Measurements from ENCODE around the gene CSPG4.

DNA sequence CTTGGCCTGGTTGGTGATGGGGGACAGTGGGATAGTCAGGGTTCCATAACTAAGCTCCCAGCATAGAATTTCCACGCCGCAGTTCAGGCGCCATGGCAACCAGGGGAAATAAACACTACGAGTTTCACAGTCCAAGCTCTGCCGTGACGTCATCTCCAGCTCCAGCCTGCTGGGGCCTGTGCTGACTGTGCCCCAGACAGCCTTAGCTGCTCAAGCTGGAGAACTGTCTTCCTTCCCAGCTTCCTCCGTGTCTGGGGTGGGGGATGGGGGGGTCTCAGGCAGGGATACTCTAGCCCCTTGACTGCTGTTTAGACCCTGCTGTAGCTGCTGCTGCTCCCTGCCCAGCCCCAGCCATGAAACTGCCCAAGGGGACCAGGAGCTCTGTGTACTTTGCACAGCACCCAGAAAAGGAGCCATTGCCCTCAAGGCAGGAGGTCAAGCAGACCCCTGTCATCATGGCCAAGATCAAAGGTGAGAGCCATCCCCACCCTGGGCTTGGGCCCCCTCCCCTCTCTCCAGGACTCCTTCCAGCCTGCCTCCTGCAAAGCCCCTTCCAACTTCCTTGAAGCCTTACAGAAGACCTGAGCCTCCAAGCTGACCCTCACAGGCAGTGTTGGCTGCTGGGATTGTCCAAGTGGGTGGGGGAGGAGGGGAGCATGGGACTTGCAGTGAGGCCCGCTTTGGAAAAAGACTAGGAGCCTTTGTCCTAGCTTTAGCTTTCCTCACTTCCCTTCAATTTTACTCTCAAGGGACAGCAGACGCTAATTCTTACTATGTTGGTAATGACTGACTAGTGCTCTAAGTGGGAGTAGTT is 11.4 kb upstream of the CSPG4 start:
- peak in 2 of 3 donors; percentile 32 to 69 for TF ChIP-seq POLR2AphosphoS5 (IDR thresholded peaks at IDR 0.05)
- TF ChIP-seq, protein P1, sequence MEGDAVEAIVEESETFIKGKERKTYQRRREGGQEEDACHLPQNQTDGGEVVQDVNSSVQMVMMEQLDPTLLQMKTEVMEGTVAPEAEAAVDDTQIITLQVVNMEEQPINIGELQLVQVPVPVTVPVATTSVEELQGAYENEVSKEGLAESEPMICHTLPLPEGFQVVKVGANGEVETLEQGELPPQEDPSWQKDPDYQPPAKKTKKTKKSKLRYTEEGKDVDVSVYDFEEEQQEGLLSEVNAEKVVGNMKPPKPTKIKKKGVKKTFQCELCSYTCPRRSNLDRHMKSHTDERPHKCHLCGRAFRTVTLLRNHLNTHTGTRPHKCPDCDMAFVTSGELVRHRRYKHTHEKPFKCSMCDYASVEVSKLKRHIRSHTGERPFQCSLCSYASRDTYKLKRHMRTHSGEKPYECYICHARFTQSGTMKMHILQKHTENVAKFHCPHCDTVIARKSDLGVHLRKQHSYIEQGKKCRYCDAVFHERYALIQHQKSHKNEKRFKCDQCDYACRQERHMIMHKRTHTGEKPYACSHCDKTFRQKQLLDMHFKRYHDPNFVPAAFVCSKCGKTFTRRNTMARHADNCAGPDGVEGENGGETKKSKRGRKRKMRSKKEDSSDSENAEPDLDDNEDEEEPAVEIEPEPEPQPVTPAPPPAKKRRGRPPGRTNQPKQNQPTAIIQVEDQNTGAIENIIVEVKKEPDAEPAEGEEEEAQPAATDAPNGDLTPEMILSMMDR (IDR thresholded peaks at IDR 0.05 in 8 of 11, conservative IDR thresholded peaks at IDR 0.05 in 3 of 11) = no peak
- TF ChIP-seq POLR2A (IDR thresholded peaks at IDR 0.05) = no peak
